HG02588 (cell line): ENCODE data around the gene ATP10A.

ENCODE experiments used
- ATAC-seq: cut with Tn5 transposase; IDR thresholded peaks from one replicate; pipeline ENCODE4 v1.9.1; 2021; ENCODE audit warnings: mild to moderate bottlenecking, moderate library complexity; ENCODE audit not compliant: unreplicated experiment

Gene ATP10A, protein sequence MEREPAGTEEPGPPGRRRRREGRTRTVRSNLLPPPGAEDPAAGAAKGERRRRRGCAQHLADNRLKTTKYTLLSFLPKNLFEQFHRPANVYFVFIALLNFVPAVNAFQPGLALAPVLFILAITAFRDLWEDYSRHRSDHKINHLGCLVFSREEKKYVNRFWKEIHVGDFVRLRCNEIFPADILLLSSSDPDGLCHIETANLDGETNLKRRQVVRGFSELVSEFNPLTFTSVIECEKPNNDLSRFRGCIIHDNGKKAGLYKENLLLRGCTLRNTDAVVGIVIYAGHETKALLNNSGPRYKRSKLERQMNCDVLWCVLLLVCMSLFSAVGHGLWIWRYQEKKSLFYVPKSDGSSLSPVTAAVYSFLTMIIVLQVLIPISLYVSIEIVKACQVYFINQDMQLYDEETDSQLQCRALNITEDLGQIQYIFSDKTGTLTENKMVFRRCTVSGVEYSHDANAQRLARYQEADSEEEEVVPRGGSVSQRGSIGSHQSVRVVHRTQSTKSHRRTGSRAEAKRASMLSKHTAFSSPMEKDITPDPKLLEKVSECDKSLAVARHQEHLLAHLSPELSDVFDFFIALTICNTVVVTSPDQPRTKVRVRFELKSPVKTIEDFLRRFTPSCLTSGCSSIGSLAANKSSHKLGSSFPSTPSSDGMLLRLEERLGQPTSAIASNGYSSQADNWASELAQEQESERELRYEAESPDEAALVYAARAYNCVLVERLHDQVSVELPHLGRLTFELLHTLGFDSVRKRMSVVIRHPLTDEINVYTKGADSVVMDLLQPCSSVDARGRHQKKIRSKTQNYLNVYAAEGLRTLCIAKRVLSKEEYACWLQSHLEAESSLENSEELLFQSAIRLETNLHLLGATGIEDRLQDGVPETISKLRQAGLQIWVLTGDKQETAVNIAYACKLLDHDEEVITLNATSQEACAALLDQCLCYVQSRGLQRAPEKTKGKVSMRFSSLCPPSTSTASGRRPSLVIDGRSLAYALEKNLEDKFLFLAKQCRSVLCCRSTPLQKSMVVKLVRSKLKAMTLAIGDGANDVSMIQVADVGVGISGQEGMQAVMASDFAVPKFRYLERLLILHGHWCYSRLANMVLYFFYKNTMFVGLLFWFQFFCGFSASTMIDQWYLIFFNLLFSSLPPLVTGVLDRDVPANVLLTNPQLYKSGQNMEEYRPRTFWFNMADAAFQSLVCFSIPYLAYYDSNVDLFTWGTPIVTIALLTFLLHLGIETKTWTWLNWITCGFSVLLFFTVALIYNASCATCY (N-terminal part only)

DNA sequence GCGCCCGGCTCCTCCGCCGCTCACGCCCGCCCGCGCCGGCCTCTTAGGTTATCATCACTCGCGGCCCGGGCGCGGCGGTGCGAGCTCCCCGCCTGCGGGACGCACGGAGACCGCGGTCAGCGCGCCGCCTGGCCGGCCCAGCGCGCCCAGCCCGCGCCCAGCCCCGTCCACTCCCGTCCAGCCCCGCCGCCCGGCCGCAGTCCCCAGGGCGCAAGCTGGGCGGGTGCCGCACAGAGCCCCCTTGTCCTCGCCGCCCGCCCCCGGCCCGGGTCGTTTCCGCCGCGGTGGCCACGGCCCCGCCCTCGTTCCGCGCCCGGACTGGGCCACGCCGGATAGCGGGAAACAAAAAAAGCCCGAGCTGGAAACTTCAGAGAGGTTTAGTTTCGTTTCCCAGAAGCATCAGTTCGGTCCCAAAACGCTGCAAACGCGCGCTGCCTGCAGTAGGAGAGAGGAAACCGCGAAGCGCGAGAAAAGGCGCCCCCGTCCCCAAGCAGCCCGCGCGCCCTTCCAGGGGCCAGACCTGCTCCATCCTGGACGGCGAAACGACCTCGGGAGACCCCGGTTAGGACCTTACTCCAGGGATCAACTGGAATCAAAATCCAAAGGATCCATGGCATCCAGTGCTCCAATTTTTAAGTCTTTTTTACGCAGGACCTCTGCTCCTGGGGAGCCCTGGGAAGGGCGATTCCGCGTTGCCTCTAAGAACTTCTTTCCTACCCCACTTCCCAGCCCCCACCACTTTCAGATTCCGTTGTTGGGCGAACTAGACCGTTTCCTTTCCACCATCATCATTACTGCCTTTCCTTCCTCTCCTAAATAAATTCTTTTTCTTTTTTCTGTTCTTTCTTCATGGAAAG lies at the start of gene ATP10A:
ATP10A (minus strand) TSS at position 217 of the 857 bp plus-strand sequence. CDS start 231 bp downstream, outside the sequence.
- ATAC-seq, result no peak

DNA sequence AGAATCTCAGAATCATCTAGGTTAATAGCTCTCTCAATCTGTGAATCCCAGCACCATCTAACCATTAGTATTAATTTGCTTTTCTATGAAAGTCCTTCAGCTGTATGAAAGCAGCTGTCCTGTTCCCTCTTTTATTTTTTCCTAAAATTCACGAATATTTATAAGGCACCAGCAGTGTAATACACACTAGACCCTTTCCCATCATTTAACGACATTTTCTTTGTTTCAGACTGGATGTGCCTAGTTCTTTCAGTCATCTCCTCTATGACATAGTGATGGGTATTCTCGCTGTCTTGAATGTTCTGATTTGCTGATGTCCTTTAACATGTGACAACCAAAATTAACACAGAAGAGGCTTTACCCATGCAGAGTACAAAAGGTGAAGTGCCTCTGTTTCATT lies 48.9 kb upstream of the ATP10A start:
- no peak for ATAC-seq

DNA sequence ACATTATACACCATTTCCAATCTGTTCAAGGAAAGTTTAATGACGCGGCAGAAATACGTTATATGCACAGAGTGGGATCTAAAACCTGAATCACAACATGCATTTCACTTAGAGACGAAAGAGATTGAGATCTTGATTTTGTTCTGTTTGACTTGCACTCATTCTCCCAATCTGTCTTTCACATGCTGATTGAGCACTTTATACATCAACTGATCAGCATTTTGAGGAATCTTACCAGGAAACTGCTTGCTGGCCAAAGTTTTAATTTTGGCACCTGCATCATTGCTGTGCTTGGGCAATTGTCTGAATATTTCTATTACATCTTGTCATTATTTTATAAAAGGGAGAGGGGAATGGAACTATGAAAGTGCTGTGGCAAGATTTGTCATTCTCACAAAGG lies 47.7 kb upstream of the ATP10A start:
- ATAC-seq, result no peak

DNA sequence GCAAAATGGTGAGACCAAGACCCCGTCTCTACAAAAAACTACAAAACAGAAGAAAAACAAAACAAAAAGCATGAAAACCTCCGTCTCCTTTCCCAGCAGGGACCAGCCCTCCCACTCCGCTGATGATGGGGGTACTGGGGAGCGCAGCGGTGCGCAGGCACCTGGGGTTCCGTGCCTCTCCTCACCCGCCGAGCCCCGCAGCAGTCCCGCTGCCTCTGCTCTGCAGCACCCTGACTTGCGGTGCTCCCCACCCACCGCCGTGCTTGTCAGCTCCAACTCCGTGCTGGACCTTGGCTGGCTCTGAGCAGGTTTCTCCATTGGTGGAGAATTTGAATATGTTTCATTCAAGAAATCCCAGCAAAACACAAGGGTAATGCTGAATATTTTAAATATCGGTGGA lies 46.7 kb upstream of the ATP10A start:
- ATAC-seq, result no peak

DNA sequence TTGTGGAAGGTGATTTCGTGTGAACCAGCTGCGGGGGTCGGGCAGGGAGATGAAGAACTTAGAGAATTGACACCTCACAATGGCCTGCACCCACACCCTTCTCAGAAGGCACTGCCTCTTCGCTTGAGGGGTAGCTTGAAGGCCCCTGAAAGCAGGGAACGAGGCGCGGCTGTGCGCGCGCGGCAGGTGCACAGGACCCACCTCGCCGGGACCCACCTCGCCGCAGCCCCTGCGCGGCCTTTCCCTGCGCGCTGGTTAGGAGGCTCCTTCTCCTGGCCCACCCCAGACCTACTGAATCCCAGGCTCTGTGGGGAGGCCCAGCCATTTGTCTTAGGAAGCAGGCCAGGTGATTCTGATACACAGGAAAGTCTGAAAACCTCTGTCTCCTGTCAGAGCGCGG lies 46.2 kb upstream of the ATP10A start:
- no peak for ATAC-seq

DNA sequence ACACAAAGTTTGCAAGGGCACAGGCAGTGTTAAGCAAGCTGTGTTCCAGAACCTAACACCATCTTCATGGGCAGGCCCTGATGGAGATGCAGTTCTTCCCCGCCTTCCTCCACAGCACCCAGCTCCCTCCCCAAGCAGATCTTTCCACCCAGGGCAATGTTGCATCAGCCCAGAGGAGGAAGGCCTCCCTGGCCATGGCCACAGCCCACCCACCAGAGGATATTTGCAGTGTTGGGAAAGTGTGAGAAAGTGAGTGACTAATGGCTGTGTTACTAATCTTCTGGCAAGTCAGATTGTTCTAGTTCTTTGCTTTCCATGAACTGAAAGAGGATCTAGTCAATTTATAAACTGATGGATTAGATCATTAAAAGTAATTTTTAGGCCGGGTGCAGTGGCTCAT lies 42.0 kb upstream of the ATP10A start:
- no peak for ATAC-seq

DNA sequence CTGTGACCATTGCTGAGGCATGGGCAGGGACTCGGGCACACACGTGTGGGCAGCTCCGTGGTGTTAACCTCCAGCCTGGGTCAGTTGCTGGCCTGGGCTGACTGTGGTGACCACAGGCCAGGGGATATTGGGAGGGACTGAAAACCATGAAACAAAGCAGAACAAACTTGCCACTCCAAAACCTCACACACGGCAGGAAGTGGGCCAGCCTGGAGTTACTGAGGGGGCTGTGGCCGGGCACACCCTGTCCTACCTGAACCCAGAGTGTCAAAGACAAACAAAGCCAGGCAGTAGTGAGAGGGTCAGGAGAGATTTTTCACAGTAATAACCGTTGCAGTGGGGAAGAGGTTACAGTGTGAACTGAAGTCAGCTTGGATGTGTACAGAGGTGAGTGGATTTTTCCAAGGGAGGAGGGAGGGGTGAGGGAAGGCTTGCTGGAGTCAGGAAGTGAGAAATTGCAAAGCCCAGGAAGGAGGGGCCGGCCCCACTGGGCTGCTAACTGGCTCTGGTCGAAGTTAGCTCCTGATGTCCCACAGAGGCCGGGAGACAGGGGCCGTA lies 40.0 kb upstream of the ATP10A start:
- no peak for ATAC-seq

DNA sequence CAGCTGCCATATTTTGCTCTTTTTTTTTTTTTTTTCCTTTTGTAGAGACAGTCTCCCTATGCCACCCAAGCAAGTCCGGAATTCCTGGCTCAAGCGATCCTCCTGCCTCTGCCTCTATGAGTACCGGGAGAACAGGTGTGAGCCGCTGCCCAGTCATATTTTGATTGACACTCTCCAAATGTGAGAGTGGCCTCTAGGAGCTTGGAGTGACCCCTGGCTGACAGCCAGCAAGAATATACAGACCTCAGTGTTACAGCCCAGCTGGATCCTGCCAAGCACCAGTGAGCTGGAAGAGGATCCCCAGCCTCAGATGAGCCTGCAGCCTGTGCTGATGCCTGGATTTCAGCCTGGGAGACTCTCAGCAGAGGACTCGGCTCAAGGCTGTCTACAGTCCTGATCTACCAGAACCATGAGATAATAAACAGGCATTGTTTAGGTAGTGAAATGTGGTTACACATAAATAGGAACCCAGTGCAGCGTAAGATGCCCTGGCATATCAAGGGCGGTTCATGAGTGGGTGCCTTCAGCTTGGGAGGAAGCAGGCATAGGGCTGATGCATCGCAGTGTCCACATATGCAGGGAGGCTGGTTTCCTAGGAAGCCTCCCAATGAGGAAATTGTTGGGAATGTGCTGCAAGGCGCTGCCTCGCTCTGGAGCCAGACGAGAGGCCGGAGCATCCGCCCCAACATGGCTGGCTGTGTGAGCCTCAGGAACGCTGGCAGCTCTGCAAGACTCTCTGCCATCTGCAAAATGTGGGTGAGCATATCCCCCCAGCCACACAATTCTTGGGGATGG lies 38.9 kb upstream of the ATP10A start:
- ATAC-seq, result no peak

DNA sequence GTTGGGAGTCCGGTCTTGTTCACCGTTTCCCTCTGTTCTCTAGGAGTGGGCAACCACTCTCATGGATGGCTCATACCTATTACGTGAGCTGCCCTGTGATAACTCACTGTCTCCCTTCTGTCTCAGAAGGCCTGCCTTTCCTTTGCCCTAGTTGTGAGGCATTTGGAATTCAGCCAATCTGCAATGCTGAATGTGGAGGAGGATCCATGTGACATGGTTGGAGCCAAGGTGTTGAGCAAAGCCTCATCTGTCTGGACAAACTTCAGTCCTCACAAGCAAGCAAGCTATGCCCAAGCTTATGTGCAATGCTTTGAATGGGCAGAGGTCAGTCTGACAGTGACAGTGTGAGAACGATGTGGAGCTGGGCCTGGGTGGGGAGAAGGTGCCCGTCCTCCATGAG lies 37.8 kb upstream of the ATP10A start:
- ATAC-seq, result no peak

DNA sequence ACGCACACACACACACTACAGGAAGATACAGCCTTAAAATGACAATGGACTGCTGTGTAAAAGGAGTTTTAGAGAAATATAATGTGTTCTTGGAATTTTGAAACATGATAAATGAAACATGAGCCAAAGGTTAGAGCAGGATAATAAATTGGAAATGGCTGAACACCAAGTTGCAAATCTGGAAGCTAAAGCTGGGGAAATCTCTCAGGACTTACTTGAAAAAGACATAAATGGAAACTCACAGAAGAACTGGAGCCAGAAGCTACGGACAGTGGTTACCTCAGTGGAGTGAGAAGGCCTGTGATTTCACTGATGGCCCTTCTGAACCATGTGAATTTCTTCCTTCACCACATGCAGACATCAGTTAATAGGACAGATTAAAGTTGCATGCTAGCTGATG lies 37.3 kb upstream of the ATP10A start:
- ATAC-seq, result no peak

DNA sequence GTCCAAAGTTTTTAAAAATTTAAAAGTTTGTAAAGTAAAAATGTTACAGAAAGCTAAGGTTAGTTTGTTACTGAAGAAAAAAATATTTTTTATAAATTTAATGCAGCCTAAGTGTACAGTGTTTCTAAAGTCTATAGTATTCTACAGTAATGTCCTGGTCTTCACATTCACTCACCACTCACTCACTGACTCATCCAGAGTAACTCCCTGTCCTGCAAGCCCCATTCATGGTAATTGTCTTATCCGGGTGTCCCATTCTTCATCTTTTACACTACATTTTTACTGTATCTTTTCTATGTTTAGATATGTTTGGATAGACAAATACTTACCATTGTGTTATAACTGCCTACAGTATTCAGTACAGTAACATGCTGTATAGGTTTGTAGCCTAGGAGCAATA lies 36.7 kb upstream of the ATP10A start:
- ATAC-seq, result no peak

DNA sequence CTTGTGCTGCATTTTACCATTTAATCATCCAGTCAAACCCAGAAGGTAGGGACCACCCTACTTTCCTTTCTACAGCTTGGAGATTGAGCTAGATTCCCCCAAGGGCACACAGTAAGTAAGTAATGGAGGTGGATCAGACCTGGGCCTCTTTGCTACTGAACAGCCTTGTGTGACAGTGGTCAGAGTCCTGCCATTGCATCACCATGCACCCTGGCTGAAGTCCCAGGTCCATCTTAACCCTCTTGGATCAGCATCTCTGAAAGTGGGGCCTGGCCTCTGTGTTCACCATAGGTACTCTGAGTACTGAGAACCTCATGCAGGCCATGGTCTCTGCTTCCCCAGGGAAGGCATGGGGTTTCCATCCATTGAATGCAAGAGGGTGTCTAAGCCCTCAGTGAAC lies 34.5 kb upstream of the ATP10A start:
- no peak for ATAC-seq

DNA sequence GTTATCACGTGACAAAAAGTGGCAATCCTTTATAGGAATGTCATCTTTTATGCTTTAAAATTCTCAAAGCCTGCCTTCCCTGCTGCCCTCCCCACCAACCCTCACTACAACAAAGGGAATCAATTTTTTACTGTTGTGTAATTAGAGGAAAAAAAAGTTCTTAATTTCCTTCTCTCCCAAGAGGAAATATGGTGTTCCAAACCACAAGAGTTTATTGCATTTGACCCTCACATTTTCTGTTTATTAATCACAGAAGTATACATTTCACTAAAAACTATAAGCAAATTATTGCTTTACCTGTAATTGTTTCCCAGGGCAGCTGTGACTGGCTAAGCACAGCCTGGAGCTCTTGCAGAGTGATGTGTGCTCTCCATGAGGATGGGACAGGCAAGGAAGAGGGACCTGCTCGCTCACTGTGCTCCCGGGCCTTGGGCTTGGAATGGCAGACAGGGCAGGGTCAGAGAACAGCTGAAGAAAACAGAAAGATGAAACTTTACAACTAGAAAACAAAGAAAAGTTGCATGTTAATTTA lies 31.3 kb upstream of the ATP10A start:
- no peak for ATAC-seq

DNA sequence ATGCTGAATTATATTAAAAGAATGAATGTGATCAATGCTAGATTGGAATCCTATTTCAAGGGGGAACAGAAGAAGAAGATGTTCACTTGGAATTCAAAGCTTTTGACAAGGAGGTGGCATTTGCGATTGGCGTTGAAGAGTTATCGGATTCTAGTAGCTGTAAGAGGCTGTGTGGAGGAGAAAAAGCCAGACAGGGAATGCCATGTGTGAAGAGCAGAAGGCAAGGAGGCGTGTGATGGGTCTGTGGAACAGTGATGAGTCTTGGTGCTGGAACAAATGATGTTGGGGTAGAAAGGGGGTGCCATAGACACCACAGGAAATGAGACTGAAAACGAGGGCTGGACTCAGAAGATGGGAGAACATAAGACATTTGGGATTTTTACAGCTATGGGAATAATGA lies 30.5 kb upstream of the ATP10A start:
- no peak for ATAC-seq

DNA sequence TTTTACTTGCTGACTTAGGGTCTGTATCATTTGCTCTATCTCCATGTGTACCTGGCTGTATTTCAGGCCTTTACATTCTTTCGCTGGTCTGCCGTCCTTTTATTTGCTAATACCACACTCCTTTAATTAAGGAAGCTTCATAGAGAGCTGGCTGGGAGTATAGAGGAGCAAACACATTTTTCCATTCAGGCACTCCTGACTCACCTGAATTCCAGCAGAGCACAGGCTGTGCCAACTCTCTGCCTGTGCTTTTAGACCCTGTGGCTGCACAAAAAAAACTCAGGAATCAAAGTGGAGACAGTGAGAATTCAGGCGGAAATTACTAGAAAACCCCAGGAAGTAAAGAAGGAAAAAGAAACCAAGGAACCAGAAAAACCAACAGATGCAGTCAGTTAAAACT lies 29.0 kb upstream of the ATP10A start:
- ATAC-seq, result no peak

DNA sequence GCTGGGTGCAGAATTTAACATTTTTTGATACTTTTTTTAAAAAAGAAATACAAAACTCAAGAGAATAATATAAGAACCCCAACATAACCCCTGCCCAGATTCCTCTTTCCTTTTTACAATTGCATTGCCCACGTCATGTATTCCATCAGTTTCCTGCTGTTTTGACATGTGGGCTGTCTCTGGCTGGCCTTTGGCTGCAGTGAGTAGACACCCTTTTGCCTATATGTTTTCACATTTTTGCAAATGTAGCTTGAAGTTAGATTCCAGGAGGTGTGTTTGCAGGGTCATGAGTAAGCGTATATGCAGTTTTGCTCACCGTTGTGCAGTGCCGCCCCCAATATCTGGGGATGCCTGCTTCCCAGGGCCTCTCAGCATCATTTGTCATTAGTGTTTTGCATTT lies 28.0 kb upstream of the ATP10A start:
- ATAC-seq, result no peak

DNA sequence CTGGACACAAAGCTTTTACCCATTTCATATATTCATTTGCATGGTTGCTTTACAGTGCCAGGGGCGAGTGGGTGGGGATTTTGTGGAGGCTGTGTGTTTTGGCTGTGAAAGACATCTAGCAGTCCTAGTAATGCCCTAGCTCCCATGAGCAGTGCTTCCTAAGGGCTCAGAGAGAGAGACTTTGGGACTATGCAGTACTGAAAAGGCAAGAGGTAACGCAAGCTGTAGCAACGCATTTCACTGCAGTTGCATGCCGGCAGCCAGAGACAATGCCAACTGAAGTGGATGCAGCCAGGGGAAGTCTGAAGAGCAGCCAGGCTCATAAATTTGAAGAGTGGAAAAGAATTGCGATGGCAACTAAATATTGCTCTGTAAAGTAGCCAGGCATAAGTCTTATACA lies 27.4 kb upstream of the ATP10A start:
- ATAC-seq, result no peak

DNA sequence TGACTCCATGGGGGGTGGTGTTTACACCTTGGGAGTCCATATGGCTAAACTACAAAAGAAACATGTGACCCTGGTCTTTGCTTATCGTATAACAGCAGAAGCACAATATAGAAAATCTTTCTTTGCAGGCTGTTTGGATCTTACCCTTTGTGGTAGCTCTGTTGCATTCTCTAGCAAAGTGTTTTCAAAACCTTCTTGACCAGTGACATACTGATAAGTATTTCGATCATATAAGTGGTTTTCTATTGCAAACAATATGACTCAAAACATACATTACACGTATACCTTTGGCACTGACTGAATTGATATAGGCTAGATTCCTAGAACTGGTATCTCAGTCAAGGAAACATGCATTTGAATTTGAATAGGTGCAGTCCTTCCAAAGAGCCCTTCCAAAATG lies 24.7 kb upstream of the ATP10A start:
- ATAC-seq, result no peak

DNA sequence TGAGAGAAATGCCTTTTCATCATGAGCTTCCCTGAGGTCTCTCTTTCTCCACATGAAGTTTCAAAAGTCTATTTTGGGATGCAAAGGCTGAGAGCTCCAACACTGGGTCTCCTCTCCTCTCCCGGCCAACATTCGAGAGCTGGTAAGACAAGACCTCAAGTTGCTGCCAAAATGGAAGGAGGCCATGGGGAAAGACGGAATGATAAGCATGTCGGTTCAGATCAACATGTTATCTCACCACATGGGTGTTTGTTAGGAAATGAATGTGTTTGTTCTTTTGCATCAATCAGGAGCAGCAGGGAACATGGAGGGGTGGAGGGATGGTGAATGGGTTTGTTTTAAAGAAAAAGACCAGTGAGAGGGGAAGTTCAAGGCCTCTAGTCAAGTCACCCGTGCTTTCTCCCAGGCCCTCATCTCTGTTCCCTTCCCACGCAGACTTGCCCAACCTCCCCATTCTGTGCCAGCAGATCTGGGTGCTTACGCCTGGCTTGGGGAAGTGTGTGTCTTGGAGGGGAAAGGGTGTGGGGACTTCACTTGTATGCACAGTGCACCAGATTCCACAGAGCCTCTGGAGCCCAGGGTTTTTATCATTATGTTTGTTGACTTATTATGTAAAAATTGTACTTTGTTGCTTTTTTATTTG lies 23.5 kb upstream of the ATP10A start:
- no peak for ATAC-seq
